Adipocyte (in vitro differentiated cells): ENCODE measurements around the gene THOC7.

Experiments used
- DNase-seq: peaks from one replicate; pipeline ENCODE4 v3.0.0-alpha.2; 2015; ENCODE audit warnings: low read depth
- H3K27me3 ChIP-seq: replicated peaks from 2 replicates; pipeline ENCODE4 v1.7.0; 2013; ENCODE audit warnings: mild to moderate bottlenecking, low read length, moderate library complexity; ENCODE audit not compliant: control insufficient read depth, insufficient read depth
- H3K36me3 ChIP-seq: 2 replicates; pipeline ENCODE4 v1.7.0; 2013; ENCODE audit warnings: low read length, mild to moderate bottlenecking, moderate library complexity; ENCODE audit not compliant: control insufficient read depth, insufficient read depth, severe bottlenecking
- H3K4me1 ChIP-seq: 2 replicates; pipeline ENCODE4 v1.7.0; 2013; ENCODE audit warnings: mild to moderate bottlenecking, low read length, moderate library complexity; ENCODE audit not compliant: control insufficient read depth, insufficient read depth
- H3K4me3 ChIP-seq: 2 replicates; pipeline ENCODE4 v1.7.0; 2013; ENCODE audit warnings: mild to moderate bottlenecking, low read length, moderate library complexity
- H3K9ac ChIP-seq: 2 replicates; pipeline ENCODE4 v1.7.0; 2013; ENCODE audit warnings: mild to moderate bottlenecking, low read length, moderate library complexity
- H3K9me3 ChIP-seq: 2 replicates; pipeline ENCODE4 v1.7.0; 2013; ENCODE audit warnings: mild to moderate bottlenecking, low read length, moderate library complexity; ENCODE audit not compliant: control insufficient read depth

Gene THOC7

DNA sequence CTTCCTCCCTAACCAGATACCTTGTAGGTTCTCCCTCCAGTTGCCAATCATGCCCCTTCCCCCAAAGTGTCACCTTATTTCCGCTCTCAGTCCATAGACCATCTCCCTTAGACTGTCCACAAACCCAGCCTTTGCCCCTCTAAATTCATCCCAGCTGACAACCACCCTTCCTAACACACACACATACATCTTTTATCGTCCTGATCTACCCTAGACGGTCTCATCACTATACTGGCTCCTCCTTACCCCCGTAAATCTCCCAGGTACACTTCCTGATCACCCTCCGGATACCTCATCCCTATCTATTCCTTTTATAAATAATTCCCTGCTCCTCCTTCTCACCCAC lies 828 bp downstream of the THOC7 start:
- no peak for DNase-seq
- H3K4me3 ChIP-seq: peak overlapping the region; percentile 91
- no peaks in the 10 kb centered on the region for H3K9me3 ChIP-seq
- H3K36me3 ChIP-seq: no peaks in the 10 kb centered on the region
- peaks cover 12% of the 10 kb centered on the region for H3K4me1 ChIP-seq
- no peaks in the 10 kb centered on the region for H3K27me3 ChIP-seq
- peak overlapping the region; percentile 98 for H3K9ac ChIP-seq

DNA sequence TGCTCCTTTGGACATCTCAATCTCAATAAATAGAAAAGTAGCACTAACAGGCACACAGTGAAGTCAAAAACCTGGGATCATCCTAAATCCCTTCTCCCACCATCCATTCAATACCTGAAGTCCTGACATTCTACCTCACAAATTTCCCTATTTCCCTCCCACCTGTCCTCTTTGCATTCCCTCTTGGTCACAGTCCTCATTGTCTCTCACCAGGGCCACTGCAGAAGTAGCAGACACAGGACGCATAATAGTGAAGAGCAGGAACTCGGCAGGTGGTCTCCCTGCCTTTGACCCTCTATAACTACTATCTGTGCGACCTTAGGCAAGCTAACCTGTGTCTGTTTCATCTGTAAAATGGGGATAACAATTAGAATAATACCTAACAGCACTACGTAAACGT lies 2.3 kb downstream of the THOC7 start:
- Histone ChIP-seq H3K27me3 (no peaks in the 10 kb centered on the region), H3K36me3 (no peaks in the 10 kb centered on the region), H3K4me3 (no peak overlapping the region), H3K9me3 (no peaks in the 10 kb centered on the region), H3K4me1 (peaks cover 12% of the 10 kb centered on the region), H3K9ac (no peak overlapping the region)
- DNase-seq: no peak

DNA sequence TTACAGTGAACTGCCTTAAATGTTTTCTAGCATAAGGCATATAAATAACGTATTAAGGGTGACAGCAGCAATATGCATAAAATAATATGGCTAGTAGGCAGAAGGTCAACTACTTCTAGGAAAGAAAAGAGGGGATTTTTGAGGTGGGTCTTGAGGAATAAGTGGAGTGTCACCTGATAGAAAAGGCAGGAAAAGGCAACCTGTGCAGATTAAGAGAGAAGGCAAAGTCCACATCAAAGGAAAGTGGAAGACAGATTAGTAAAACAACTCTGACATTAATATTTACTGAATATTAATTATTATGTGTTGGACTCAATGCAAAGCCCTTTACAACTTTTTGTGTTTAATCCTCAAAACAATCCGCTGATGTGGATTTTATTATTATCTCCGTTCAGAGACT lies 2.8 kb downstream of the THOC7 start:
- DNase-seq: no peak
- H3K9ac ChIP-seq: no peak overlapping the region
- peaks cover 12% of the 10 kb centered on the region for H3K4me1 ChIP-seq
- H3K27me3 ChIP-seq: no peaks in the 10 kb centered on the region
- H3K9me3 ChIP-seq: no peaks in the 10 kb centered on the region
- H3K36me3 ChIP-seq: no peaks in the 10 kb centered on the region
- no peak overlapping the region for H3K4me3 ChIP-seq

DNA sequence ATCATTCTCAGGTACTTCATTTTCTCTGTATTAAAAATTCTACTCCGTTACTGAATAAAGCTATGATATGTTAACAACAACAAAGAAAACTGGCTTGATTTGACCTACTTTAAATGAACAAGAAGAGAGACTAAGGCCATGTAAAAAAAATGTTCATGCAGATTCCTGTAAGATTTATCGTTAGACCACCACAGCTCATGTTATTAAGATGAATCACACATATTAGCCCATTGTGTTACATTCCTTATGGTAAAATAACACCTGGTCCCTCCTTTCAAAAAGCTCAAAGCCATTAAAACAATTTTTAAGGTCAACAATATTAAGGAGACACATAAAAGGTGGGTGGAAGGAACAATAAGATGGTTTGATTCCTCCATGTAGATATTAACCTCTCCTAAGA lies 6.3 kb downstream of the THOC7 start:
- Histone ChIP-seq H3K9me3 (no peaks in the 10 kb centered on the region), H3K27me3 (no peaks in the 10 kb centered on the region), H3K4me3 (no peak overlapping the region), H3K4me1 (peaks cover 4% of the 10 kb centered on the region), H3K36me3 (no peaks in the 10 kb centered on the region), H3K9ac (no peak overlapping the region)
- no peak for DNase-seq

DNA sequence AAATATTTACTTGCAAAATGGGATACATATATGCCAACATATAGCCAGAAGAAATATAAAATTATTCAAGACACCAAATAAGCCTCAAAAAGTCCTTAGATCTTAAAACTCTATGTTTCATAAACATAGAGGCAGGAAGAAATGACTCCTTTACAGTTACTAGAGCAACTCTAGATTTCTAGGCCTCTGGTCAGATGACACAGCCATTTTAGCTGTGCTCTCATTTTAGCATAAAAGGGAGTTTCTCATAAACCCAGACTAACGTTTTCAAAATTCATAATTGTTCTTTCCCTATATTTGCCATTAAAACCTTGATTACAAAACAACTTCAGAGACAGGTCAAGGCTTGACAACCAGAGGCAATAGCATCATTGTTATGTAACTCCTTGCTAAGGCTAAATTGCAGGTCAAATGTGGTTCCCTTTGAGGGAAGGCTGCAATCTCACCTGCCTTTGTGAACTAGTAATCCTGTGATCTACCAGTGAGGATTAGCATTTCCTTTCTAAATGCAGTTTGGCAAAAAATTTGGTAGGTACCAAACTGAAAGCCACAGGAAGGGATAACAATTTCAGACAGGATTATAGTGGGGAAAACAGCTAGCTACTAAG lies 8.2 kb downstream of the THOC7 start:
- Histone ChIP-seq H3K27me3 (no peaks in the 10 kb centered on the region), H3K4me3 (no peak overlapping the region), H3K9me3 (no peaks in the 10 kb centered on the region), H3K36me3 (no peaks in the 10 kb centered on the region), H3K4me1 (peaks cover 5% of the 10 kb centered on the region), H3K9ac (no peak overlapping the region)
- DNase-seq: no peak

DNA sequence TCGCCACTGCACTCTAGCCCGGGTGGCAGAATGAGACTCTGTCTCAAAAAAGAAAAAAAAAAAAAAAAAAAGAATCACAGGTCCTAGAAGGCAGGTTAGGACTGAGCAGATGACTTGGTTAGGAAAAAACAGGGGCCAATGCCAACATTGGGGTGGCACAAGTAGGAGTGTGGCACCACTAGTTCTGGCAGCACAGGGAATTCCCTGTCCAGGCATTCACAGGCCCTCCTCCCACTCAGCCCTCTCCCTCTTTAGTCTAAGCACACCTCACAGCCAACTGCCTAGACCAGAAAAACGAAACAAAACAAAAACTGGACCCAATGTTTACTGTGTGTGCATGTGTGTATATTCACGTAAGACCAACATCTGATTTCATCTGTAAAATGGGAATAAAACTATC lies 10.5 kb downstream of the THOC7 start:
- Histone ChIP-seq H3K9ac (no peak overlapping the region), H3K36me3 (no peaks in the 10 kb centered on the region), H3K4me3 (no peak overlapping the region), H3K4me1 (peaks cover 10% of the 10 kb centered on the region), H3K27me3 (no peaks in the 10 kb centered on the region), H3K9me3 (no peaks in the 10 kb centered on the region)
- no peak for DNase-seq

DNA sequence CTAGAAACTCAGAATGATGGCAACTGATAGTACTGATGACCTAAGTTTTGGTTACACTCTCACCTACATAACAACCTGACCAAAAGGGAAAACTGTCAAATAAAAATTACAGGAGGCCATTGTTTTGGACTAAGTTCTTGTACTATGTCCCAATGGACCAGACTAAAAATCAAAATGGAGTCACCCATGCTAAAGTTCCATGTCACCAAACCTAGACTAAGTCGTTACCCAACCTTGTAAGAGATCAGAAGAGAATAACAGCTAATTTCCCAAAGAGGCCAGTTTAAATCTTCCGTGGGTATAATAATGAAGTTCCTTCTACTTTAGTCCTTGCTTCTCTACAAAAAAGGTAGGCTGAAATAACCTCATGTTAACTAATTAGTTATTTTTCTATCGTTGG lies 12.3 kb downstream of the THOC7 start:
- H3K9ac ChIP-seq: no peak overlapping the region
- H3K36me3 ChIP-seq: no peaks in the 10 kb centered on the region
- no peak overlapping the region for H3K4me3 ChIP-seq
- peaks cover 10% of the 10 kb centered on the region for H3K4me1 ChIP-seq
- no peaks in the 10 kb centered on the region for H3K9me3 ChIP-seq
- H3K27me3 ChIP-seq: no peaks in the 10 kb centered on the region
- DNase-seq: no peak

DNA sequence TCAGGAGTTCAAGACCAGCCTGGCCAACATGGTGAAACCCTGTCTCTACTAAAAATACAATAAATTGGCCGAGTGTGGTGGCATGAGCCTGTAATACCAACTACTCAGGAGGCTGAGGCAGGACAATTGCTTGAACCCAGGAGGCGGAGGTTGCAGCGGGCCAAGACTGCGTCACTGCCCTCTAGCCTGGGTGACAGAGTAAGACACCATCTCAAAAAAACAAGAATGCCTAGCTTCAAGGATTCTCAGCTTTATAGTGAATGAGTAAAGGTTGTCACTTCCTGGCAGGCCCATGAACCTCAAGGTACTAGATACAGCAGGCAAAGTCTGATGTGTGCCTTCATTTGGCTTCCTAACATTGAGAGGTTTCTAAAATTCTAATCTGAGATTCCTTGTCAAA lies 14.4 kb downstream of the THOC7 start:
- DNase-seq: no peak
- Histone ChIP-seq H3K9ac (no peak overlapping the region), H3K27me3 (no peaks in the 10 kb centered on the region)

DNA sequence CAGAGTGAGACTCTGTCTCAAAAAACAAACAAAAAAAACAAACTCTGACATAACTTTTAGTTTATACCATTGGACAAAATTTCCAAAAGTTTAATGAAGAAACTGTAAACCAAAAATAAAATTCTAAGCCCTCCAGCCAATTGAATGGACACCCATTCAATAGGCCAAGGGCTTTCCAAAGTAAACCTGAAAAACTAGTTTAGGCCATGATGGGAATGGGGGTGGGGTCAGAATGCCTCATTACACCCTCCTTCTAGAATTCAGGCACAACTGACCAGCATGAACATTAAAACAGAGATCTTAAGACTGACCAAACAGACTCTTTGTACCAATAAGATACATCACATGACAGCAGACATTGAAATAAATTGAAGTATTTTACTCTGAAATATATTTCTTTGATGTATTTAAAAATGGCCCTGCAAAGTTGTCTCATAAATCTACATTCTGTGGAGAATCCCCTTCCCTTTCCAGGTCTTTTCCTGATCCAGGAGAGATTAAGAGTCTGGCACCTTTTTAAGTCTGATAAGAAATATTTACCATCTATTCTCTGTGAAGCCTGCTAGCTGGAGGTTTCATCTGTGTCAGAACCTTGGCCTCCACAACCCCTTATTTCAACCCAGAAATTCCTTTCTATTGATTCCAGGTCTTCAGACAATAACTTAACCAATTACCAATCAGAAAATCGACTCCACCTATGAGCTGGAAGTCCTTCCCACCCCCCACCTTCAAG lies 15.7 kb downstream of the THOC7 start:
- no peak for DNase-seq

More for the DNA sequence above, 14.4 kb downstream of the THOC7 start:
- Histone ChIP-seq H3K4me3 (no peak overlapping the region), H3K9me3 (no peaks in the 10 kb centered on the region), H3K36me3 (no peaks in the 10 kb centered on the region), H3K4me1 (peaks cover 6% of the 10 kb centered on the region)

DNA sequence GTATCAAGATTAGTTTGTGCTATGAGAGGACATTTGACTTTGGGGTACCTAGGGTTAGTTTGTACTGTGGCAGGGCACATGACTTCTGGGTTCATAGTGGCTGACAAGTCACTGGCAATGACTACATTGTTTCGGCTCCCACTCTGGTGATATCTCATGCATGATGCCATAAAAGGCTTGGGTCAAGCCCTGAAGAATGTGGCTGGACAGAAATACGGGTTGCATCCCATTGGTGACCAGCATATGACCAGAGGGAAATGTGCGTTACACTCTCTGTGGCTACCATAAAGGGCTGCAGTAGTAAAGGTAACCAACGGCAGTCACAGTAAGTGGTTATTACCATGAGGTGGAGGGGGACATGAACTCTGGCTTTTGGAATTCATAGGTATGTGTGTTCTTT lies 18.4 kb downstream of the THOC7 start:
- H3K4me3 ChIP-seq: no peak overlapping the region
- H3K27me3 ChIP-seq: no peaks in the 10 kb centered on the region
- DNase-seq: no peak
- no peaks in the 10 kb centered on the region for H3K36me3 ChIP-seq
- peaks cover 3% of the 10 kb centered on the region for H3K4me1 ChIP-seq
- H3K9me3 ChIP-seq: no peaks in the 10 kb centered on the region
- H3K9ac ChIP-seq: no peak overlapping the region

More for the DNA sequence above, 15.7 kb downstream of the THOC7 start:
- peaks cover 6% of the 10 kb centered on the region for H3K4me1 ChIP-seq
- H3K27me3 ChIP-seq: no peaks in the 10 kb centered on the region
- no peak overlapping the region for H3K9ac ChIP-seq
- H3K36me3 ChIP-seq: no peaks in the 10 kb centered on the region
- no peaks in the 10 kb centered on the region for H3K9me3 ChIP-seq
- H3K4me3 ChIP-seq: no peak overlapping the region

DNA sequence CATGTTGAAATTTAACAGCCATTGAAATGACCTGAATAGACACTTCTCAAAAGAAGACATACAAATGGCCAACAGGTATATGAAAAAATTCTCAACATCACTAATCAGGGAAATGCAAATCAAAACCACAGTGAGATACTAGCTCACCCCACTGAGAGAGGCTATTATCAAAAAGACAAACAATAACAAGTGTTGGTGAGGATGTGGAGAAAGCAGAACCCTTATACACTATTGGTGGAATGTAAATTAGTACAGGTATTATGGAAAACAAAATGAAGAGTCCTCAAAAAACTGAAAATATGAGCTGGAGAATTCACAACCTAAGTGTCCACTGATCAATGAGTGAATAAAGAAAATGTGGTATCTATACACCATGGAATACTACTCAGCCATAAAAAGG lies 21.5 kb downstream of the THOC7 start:
- H3K9ac ChIP-seq: no peak overlapping the region
- DNase-seq: no peak
- no peak overlapping the region for H3K4me3 ChIP-seq
- no peaks in the 10 kb centered on the region for H3K4me1 ChIP-seq
- no peaks in the 10 kb centered on the region for H3K36me3 ChIP-seq
- no peaks in the 10 kb centered on the region for H3K27me3 ChIP-seq
- no peaks in the 10 kb centered on the region for H3K9me3 ChIP-seq

DNA sequence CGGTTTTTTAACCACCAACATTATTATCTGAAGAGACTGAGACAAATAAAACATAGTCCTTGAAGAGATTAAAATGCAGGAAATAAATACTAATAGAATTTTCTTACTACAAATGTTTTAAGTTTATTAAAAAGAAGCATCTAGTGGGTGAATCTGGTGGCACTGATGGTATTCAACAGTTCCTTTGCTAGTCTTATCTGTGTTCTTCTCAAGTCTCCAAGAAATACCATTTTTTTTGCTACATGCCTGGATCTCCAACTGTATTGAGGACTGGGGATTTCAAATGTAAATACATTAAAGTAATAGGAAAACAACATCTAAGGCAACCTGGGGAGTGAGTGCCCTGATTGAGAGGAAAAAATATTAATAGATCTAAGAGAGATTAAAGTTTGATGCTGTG lies 21.9 kb downstream of the THOC7 start:
- DNase-seq: no peak
- Histone ChIP-seq H3K9ac (no peak overlapping the region), H3K4me3 (no peak overlapping the region), H3K4me1 (no peaks in the 10 kb centered on the region), H3K27me3 (no peaks in the 10 kb centered on the region), H3K36me3 (no peaks in the 10 kb centered on the region), H3K9me3 (no peaks in the 10 kb centered on the region)
